GM20000 (cell line): Measurements from ENCODE around the gene P4HB.

Source experiments
- DNase-seq: peaks from one replicate; pipeline ENCODE4 v3.0.0; 2012; ENCODE audit warnings: low spot score
- CTCF ChIP-seq: IDR thresholded peaks from 2 replicates; pipeline ENCODE4 v1.5.1; 2012; ENCODE audit warnings: mild to moderate bottlenecking, control low read depth; ENCODE audit errors: extremely low read depth, missing control alignments

P4HB gene

GRCh38 chr17:81884520-81884919 is 24.2 kb upstream of the P4HB start:
- TF ChIP-seq CTCF, result no peak
- DNase-seq, result no peak

- no peak for DNase-seq
- no peak for TF ChIP-seq CTCF
These were observed 18.8 kb upstream of the P4HB start for GRCh38 chr17:81879121-81879520.

GRCh38 chr17:81878294-81878693 is 18.0 kb upstream of the P4HB start:
- TF ChIP-seq CTCF, result no peak
- DNase-seq, result no peak

- DNase-seq, result no peak
- no peak for TF ChIP-seq CTCF
These were observed 17.2 kb upstream of the P4HB start for GRCh38 chr17:81877569-81877968.

GRCh38 chr17:81871387-81872230 is 11.3 kb upstream of the P4HB start:
- no peak for TF ChIP-seq CTCF
- DNase-seq, result peak; percentile 100

GRCh38 chr17:81870981-81871386 is 10.6 kb upstream of the P4HB start, which contains the start of gene ARHGDIA:
Gene ARHGDIA, minus strand, starts transcription at chr17:81871337. Its CDS starts 1,407 bp downstream, at chr17:81869930.
- DNase-seq, result no peak

More at GRCh38 chr17:81870981-81871386, 10.6 kb upstream of the P4HB start, which contains the start of gene ARHGDIA:
- no peak for TF ChIP-seq CTCF
